IMR-90 (cell line): Measurements from ENCODE around the gene C6orf89. TPM values are rescaled to one million over a fixed set of nuclear protein-coding genes. Genes with fewer than 3 reads are reported as not detected.

Experiments used
- ATAC-seq: fragments of 200-7000 bp; cut with Tn5 transposase; 2 replicates; pipeline ENCODE4 v1.9.1; 2020; ENCODE audit warnings: low read depth, mild to moderate bottlenecking, moderate library complexity
- BruUV-seq: library from RNA; stranded (reverse); fragments of 400-500 nt; replicated peaks from 2 replicates; lab custom pipeline; 2021; lab: Mats Ljungman, UMichigan
- CTCF ChIA-PET: fragments of 300-600 bp; formaldehyde crosslinking; extraction: SDS; loops from one replicate; lab custom pipeline; 2021; ENCODE audit warnings: antibody characterized with exemption; lab: Yijun Ruan, JAX
- POLR2A ChIA-PET: fragments of 300-600 bp; sonication (Branson Sonifier 250); formaldehyde crosslinking; loops from one replicate; lab custom pipeline; 2022; ENCODE audit warnings: antibody characterized with exemption; ENCODE audit not compliant: unreplicated experiment; lab: Charles Lee
- DNase-seq: peaks from one replicate; pipeline ENCODE4 v3.0.0; 2013
- H2AFZ ChIP-seq: replicated peaks from 2 replicates; pipeline ENCODE3; 2013; ENCODE audit warnings: low read length, mild to moderate bottlenecking; ENCODE audit not compliant: poor library complexity
- H2AK5ac ChIP-seq: 2 replicates; pipeline ENCODE4 v1.6.1; 2013; ENCODE audit warnings: low read depth, low read length, inconsistent platforms
- H2AK9ac ChIP-seq: replicated peaks from 2 replicates; pipeline ENCODE3; 2013; ENCODE audit warnings: mild to moderate bottlenecking, low read depth, low read length, moderate library complexity; ENCODE audit not compliant: poor library complexity
- H2BK120ac ChIP-seq: 2 replicates; pipeline ENCODE4 v1.6.1; 2013; ENCODE audit warnings: low read depth, low read length, inconsistent platforms
- H2BK15ac ChIP-seq: 3 replicates; pipeline ENCODE4 v1.6.1; 2013; ENCODE audit warnings: low read depth, low read length, inconsistent platforms
- H2BK20ac ChIP-seq: 2 replicates; pipeline ENCODE4 v1.6.1; 2013; ENCODE audit warnings: low read depth, mild to moderate bottlenecking, inconsistent platforms, low read length, moderate library complexity
- H2BK5ac ChIP-seq: 2 replicates; pipeline ENCODE4 v1.6.1; 2013; ENCODE audit warnings: mild to moderate bottlenecking, low read depth, low read length, inconsistent platforms; ENCODE audit not compliant: poor library complexity, severe bottlenecking
- H3K14ac ChIP-seq: replicated peaks from 2 replicates; pipeline ENCODE4 v1.6.1; 2013; ENCODE audit warnings: low read depth, low read length, inconsistent platforms
- H3K18ac ChIP-seq: 2 replicates; pipeline ENCODE4 v1.6.1; 2013; ENCODE audit warnings: low read depth, low read length, control low read depth
- H3K23ac ChIP-seq: 2 replicates; pipeline ENCODE4 v1.6.1; 2013; ENCODE audit warnings: low read depth, low read length, inconsistent platforms
- H3K27ac ChIP-seq: 2 replicates; pipeline ENCODE4 v1.5.1; 2013; ENCODE audit warnings: mild to moderate bottlenecking, control low read depth, low read length; ENCODE audit not compliant: insufficient read depth
- H3K27me3 ChIP-seq: 2 replicates; pipeline ENCODE4 v1.6.1; 2013; ENCODE audit warnings: low read length; ENCODE audit not compliant: control insufficient read depth, insufficient read depth
- H3K36me3 ChIP-seq: 2 replicates; pipeline ENCODE4 v1.6.1; 2013; ENCODE audit warnings: low read length, mixed read lengths; ENCODE audit not compliant: control insufficient read depth, insufficient read depth
- H3K4ac ChIP-seq: 2 replicates; pipeline ENCODE4 v1.6.1; 2013; ENCODE audit warnings: low read depth, low read length, inconsistent platforms
- H3K4me1 ChIP-seq: 2 replicates; pipeline ENCODE4 v1.6.1; 2013; ENCODE audit warnings: low read length, mixed read lengths; ENCODE audit not compliant: control insufficient read depth, insufficient read depth
- H3K4me2 ChIP-seq: 2 replicates; pipeline ENCODE4 v1.6.1; 2013; ENCODE audit warnings: low read depth, mild to moderate bottlenecking, control low read depth, low read length, moderate library complexity
- H3K4me3 ChIP-seq: 2 replicates; pipeline ENCODE4 v1.5.1; 2013; ENCODE audit warnings: low read depth, mild to moderate bottlenecking, control low read depth, low read length, moderate library complexity; ENCODE audit not compliant: insufficient read depth
- H3K56ac ChIP-seq: 2 replicates; pipeline ENCODE4 v1.6.1; 2013; ENCODE audit warnings: low read length, inconsistent platforms; ENCODE audit not compliant: insufficient read depth; ENCODE audit errors: extremely low read depth
- H3K79me1 ChIP-seq, 2 experiments: 2 replicates each; pipeline ENCODE4 v1.6.1; 2013; ENCODE audit warnings: low read length in 2 of 2, inconsistent platforms in 1 of 2, low read depth in 1 of 2
- H3K9ac ChIP-seq: 2 replicates; pipeline ENCODE4 v1.6.1; 2013; ENCODE audit warnings: low read depth, low read length, control low read depth
- H3K9me1 ChIP-seq: 2 replicates; pipeline ENCODE4 v1.6.1; 2013; ENCODE audit warnings: low read length, inconsistent platforms; ENCODE audit not compliant: insufficient read depth
- H3K9me3 ChIP-seq: 2 replicates; pipeline ENCODE4 v1.6.1; 2013; ENCODE audit warnings: low read length; ENCODE audit not compliant: control insufficient read depth, insufficient read depth
- H4K20me1 ChIP-seq: 2 replicates; pipeline ENCODE4 v1.6.1; 2013; ENCODE audit warnings: low read length, inconsistent platforms; ENCODE audit not compliant: insufficient read depth
- H4K5ac ChIP-seq: 2 replicates; pipeline ENCODE4 v1.6.1; 2013; ENCODE audit warnings: mild to moderate bottlenecking, low read depth, low read length, control low read depth
- H4K8ac ChIP-seq, 2 experiments: 2 replicates each; pipeline ENCODE4 v1.6.1; 2013; ENCODE audit warnings: low read depth in 2 of 2, low read length in 2 of 2, control low read depth in 1 of 2, inconsistent platforms in 1 of 2
- H4K91ac ChIP-seq: 2 replicates; pipeline ENCODE4 v1.6.1; 2013; ENCODE audit warnings: low read depth, low read length, inconsistent platforms; ENCODE audit not compliant: insufficient read depth
- BHLHE40 ChIP-seq: fragments of 150-350 bp; IDR thresholded peaks from 2 replicates; pipeline ENCODE4 v1.6.1; 2016; ENCODE audit warnings: mild to moderate bottlenecking, low read depth, low read length
- CHD1 ChIP-seq: IDR thresholded peaks from 2 replicates; pipeline ENCODE4 v1.6.1; 2012; ENCODE audit warnings: low read depth, low read length, improper control_type of control experiment
- FOS ChIP-seq: fragments of 150-350 bp; IDR thresholded peaks from 2 replicates; pipeline ENCODE4 v1.6.1; 2016; ENCODE audit warnings: low read depth, low read length
- MAFK ChIP-seq: IDR thresholded peaks from 2 replicates; pipeline ENCODE4 v1.6.1; 2012; ENCODE audit warnings: low read depth, low read length, improper control_type of control experiment
- MAZ ChIP-seq: IDR thresholded peaks from 2 replicates; pipeline ENCODE4 v1.6.1; 2012; ENCODE audit warnings: low read depth, mild to moderate bottlenecking, low read length, improper control_type of control experiment, moderate library complexity, borderline replicate concordance
- MXI1 ChIP-seq: IDR thresholded peaks from 2 replicates; pipeline ENCODE4 v1.6.1; 2012; ENCODE audit warnings: low read depth, mild to moderate bottlenecking, low read length, moderate library complexity, borderline replicate concordance
- NFE2L2 ChIP-seq: fragments of 150-350 bp; IDR thresholded peaks from 2 replicates; pipeline ENCODE4 v1.6.1; 2016; ENCODE audit warnings: low read depth, mild to moderate bottlenecking, low read length
- POLR2A ChIP-seq: IDR thresholded peaks from 2 replicates; pipeline ENCODE4 v1.6.1; 2012; ENCODE audit warnings: mild to moderate bottlenecking, low read depth, low read length
- RCOR1 ChIP-seq: IDR thresholded peaks from 2 replicates; pipeline ENCODE4 v1.6.1; 2012; ENCODE audit warnings: mild to moderate bottlenecking, low read length, improper control_type of control experiment; ENCODE audit not compliant: insufficient replicate concordance
- RFX5 ChIP-seq: IDR thresholded peaks from 2 replicates; pipeline ENCODE4 v1.8.0; 2012; ENCODE audit warnings: low read depth, mild to moderate bottlenecking, low read length, moderate library complexity
- SMC3 ChIP-seq: fragments of 150-350 bp; IDR thresholded peaks from 2 replicates; pipeline ENCODE4 v1.6.1; 2016; ENCODE audit warnings: low read depth, mild to moderate bottlenecking, antibody characterized with exemption, low read length, moderate library complexity
- WGBS, 2 experiments: methylation state at CpG; one replicate each; pipeline versions ENCODE4 v1.1.5 to v1.1.7; 2013; ENCODE audit warnings: missing lambda C conversion rate in 2 of 2; ENCODE audit not compliant: insufficient read length in 1 of 2; ENCODE audit errors: extremely low coverage in 2 of 2; 5-methylcytosine and 5-hydroxymethylcytosine counted together
- dilution Hi-C: fragments of 300-500 bp; cut with HindIII; formaldehyde crosslinking; loops from one replicate; pipeline ENCODE4 v1.14.3; 2018; ENCODE audit warnings: low sequenced_read_pairs; ENCODE audit not compliant: unreplicated experiment
- in situ Hi-C: fragments of 300-500 bp; cut with MboI; formaldehyde crosslinking; loops from 3 replicates; pipeline ENCODE4 v1.14.3; 2019; ENCODE audit warnings: low sequenced_read_pairs, inconsistent platforms, mixed read lengths
- intact Hi-C: fragments of 100-400 bp; cut with micrococcal nuclease; formaldehyde crosslinking; loops from 2 replicates; pipeline ENCODE4 v1.10.0; 2022
- polyA plus RNA-seq, 3 experiments: library from polyadenylated mRNA; depleted of rRNA; stranded (reverse); fragments of >200 nt; gene quantifications; 2 replicates each; pipeline ENCODE4 v1.2.3, GENCODE V29; 2012; ENCODE audit warnings: low replicate concordance in 1 of 3
- total RNA-seq: library from RNA; depleted of rRNA; stranded (reverse); fragments of >200 nt; gene quantifications from 2 replicates; pipeline ENCODE4 v1.2.3, GENCODE V29; 2012
- TF ChIP-seq, protein P1 (sequence below): fragments of 150-350 bp; IDR thresholded peaks from 2 replicates; pipeline ENCODE4 v1.6.1; 2016; ENCODE audit warnings: low read depth, mild to moderate bottlenecking, low read length, moderate library complexity, borderline replicate concordance
- TF ChIP-seq, protein P2 (sequence below): conservative IDR thresholded peaks from 2 replicates; pipeline ENCODE4 v1.5.1; 2012; ENCODE audit warnings: mild to moderate bottlenecking, low read depth, low read length, improper control_type of control experiment

Gene C6orf89
- total and polyA plus RNA-seq, 2 of the 4 experiments (the other 2 are of a cell fraction), result 30.8 to 52.3 TPM

DNA sequence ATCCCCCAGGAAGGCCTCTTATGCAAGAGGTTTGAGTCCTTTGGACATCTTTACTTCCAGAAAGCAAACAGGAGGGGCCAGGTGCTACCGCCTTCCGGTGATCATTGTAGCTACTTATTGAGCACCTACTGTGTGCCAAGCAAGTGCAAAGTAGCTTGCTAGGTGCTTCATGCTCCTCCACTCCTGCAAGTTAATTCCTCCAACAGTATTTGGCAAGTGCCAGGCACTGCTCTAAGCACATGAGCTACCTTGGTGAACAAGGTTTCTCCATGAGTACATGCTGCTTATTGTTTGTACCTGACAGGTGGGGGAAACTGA lies 48.8 kb upstream of the C6orf89 start:
- H4K20me1 ChIP-seq, result no peaks in the 10 kb centered on the region
- H3K9me3 ChIP-seq, result no peaks in the 10 kb centered on the region
- peaks cover 60% of the 10 kb centered on the region for H3K27me3 ChIP-seq
- DNase-seq (no peak), ATAC-seq (no peak)
- no peak overlapping the region for H3K4me3 ChIP-seq
- H3K14ac ChIP-seq, result no peak overlapping the region
- no peak overlapping the region for H4K5ac ChIP-seq
- no peak overlapping the region for H2AK9ac ChIP-seq
- H3K4ac ChIP-seq, result no peak overlapping the region
- H3K56ac ChIP-seq, result no peak overlapping the region
- no peaks in the 10 kb centered on the region for H3K9me1 ChIP-seq
- H3K18ac ChIP-seq, result no peak overlapping the region
- H4K8ac ChIP-seq, result no peak overlapping the region
- 100% methylated on average over 2 of the region's 2 CpGs; no CpG with 5 or more reads in 1 of the 2 experiments for WGBS, 2 experiments
- H3K36me3 ChIP-seq, result no peaks in the 10 kb centered on the region
- POLR2A ChIA-PET, result no interaction called here
- H2BK5ac ChIP-seq, result no peak overlapping the region
- H2BK120ac ChIP-seq, result no peak overlapping the region
- H3K9ac ChIP-seq, result no peak overlapping the region
- CTCF ChIA-PET, result interaction anchor here (1.6 kb wide), 1 partner anchor 181 kb away, joined by 4 read pairs; no protein-coding TSS in a partner anchor
- BruUV-seq, result no TSS peak
- no peak overlapping the region for H2BK15ac ChIP-seq
- H2BK20ac ChIP-seq, result no peak overlapping the region
- no peaks in the 10 kb centered on the region for H3K79me1 ChIP-seq
- no peak overlapping the region for H4K91ac ChIP-seq
- TF ChIP-seq CHD1, result no peak
- no peak for TF ChIP-seq MAZ
- TF ChIP-seq MXI1, result no peak
- TF ChIP-seq RCOR1, result no peak
- TF ChIP-seq RFX5, result no peak
- TF ChIP-seq SMC3, result no peak
- TF ChIP-seq POLR2A, result no peak
- TF ChIP-seq MAFK, result no peak
- TF ChIP-seq, protein P1, sequence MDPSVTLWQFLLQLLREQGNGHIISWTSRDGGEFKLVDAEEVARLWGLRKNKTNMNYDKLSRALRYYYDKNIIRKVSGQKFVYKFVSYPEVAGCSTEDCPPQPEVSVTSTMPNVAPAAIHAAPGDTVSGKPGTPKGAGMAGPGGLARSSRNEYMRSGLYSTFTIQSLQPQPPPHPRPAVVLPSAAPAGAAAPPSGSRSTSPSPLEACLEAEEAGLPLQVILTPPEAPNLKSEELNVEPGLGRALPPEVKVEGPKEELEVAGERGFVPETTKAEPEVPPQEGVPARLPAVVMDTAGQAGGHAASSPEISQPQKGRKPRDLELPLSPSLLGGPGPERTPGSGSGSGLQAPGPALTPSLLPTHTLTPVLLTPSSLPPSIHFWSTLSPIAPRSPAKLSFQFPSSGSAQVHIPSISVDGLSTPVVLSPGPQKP, result no peak
- no peak for TF ChIP-seq NFE2L2
- TF ChIP-seq, protein P2, sequence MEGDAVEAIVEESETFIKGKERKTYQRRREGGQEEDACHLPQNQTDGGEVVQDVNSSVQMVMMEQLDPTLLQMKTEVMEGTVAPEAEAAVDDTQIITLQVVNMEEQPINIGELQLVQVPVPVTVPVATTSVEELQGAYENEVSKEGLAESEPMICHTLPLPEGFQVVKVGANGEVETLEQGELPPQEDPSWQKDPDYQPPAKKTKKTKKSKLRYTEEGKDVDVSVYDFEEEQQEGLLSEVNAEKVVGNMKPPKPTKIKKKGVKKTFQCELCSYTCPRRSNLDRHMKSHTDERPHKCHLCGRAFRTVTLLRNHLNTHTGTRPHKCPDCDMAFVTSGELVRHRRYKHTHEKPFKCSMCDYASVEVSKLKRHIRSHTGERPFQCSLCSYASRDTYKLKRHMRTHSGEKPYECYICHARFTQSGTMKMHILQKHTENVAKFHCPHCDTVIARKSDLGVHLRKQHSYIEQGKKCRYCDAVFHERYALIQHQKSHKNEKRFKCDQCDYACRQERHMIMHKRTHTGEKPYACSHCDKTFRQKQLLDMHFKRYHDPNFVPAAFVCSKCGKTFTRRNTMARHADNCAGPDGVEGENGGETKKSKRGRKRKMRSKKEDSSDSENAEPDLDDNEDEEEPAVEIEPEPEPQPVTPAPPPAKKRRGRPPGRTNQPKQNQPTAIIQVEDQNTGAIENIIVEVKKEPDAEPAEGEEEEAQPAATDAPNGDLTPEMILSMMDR, result no peak
- TF ChIP-seq BHLHE40, result no peak
- no peak for TF ChIP-seq FOS
- dilution Hi-C loops (no loop called here), intact Hi-C loops (loop anchor here (5.0 kb wide), 1 partner anchor 45 kb away; no protein-coding TSS in a partner anchor), in situ Hi-C loops (no loop called here)
- no peak overlapping the region for H2AFZ ChIP-seq
- H3K23ac ChIP-seq, result no peak overlapping the region
- H3K4me2 ChIP-seq, result no peak overlapping the region
- H3K27ac ChIP-seq, result no peak overlapping the region
- H2AK5ac ChIP-seq, result no peak overlapping the region
- peaks cover 8% of the 10 kb centered on the region; the same call in 1 of the 2 replicates for H3K4me1 ChIP-seq
